Neural progenitor cell (in vitro differentiated cells): Measurements from ENCODE around the gene LINGO3. TPM values are rescaled to one million over a fixed set of nuclear protein-coding genes. Genes with fewer than 3 reads are reported as not detected.
A peak's percentile ranks its signal among the peaks of the same experiment; 100 is the strongest.

Experiments
- DNase-seq: peaks from one replicate; pipeline ENCODE4 v3.0.0-alpha.2; 2016; ENCODE audit warnings: low spot score
- H2AFZ ChIP-seq: fragments of 200-600 bp; sonication (generic); replicated peaks from 2 replicates; pipeline ENCODE4 v1.6.1; 2016; ENCODE audit warnings: antibody characterized with exemption
- H3F3A ChIP-seq: fragments of 200-600 bp; sonication (generic); 2 replicates; pipeline ENCODE4 v1.6.1; 2016; ENCODE audit warnings: antibody characterized with exemption, low read depth
- H3K27ac ChIP-seq: fragments of 200-600 bp; sonication (generic); 2 replicates; pipeline ENCODE4 v1.5.1; 2016; ENCODE audit warnings: mild to moderate bottlenecking
- H3K27me3 ChIP-seq: fragments of 200-600 bp; sonication (generic); 2 replicates; pipeline ENCODE4 v1.6.1; 2016; ENCODE audit warnings: mild to moderate bottlenecking, moderate library complexity
- H3K36me3 ChIP-seq: fragments of 200-600 bp; sonication (generic); 2 replicates; pipeline ENCODE4 v1.5.1; 2016
- H3K4me1 ChIP-seq: fragments of 200-600 bp; sonication (generic); 2 replicates; pipeline ENCODE4 v1.6.1; 2016; ENCODE audit warnings: mixed run types
- H3K4me2 ChIP-seq: fragments of 200-600 bp; sonication (generic); 2 replicates; pipeline ENCODE4 v1.6.1; 2016
- H3K4me3 ChIP-seq: fragments of 200-600 bp; sonication (generic); 2 replicates; pipeline ENCODE4 v1.5.1; 2016
- H3K79me2 ChIP-seq: fragments of 200-600 bp; sonication (generic); 2 replicates; pipeline ENCODE4 v1.6.1; 2016; ENCODE audit warnings: low read depth
- H3K9ac ChIP-seq: fragments of 200-600 bp; sonication (generic); 2 replicates; pipeline ENCODE4 v1.6.1; 2016
- H3K9me3 ChIP-seq: fragments of 200-600 bp; sonication (generic); 2 replicates; pipeline ENCODE4 v1.5.1; 2016; ENCODE audit warnings: low read depth
- H4K20me1 ChIP-seq: fragments of 200-600 bp; sonication (generic); 2 replicates; pipeline ENCODE4 v1.6.1; 2016; ENCODE audit warnings: low read depth
- H3K27ac Mint-ChIP-seq: 3 replicates; pipeline ENCODE4 v1.8.0; 2021; ENCODE audit warnings: mixed read lengths
- H3K27me3 Mint-ChIP-seq: 2 replicates; pipeline ENCODE4 v1.8.0; 2022; ENCODE audit warnings: low read depth, mild to moderate bottlenecking, inconsistent platforms, moderate library complexity, mixed read lengths; ENCODE audit not compliant: insufficient read depth
- H3K36me3 Mint-ChIP-seq: 3 replicates; pipeline ENCODE4 v1.8.0; 2021; ENCODE audit warnings: mixed read lengths
- H3K4me1 Mint-ChIP-seq: 3 replicates; pipeline ENCODE4 v1.8.0; 2021; ENCODE audit warnings: mixed read lengths
- H3K4me3 Mint-ChIP-seq: 3 replicates; pipeline ENCODE4 v1.8.0; 2021; ENCODE audit warnings: mild to moderate bottlenecking, moderate library complexity, mixed read lengths
- H3K9me3 Mint-ChIP-seq: 3 replicates; pipeline ENCODE4 v1.8.0; 2020; ENCODE audit warnings: mixed read lengths
- CTCF ChIP-seq: fragments of 200-600 bp; sonication (generic); IDR thresholded peaks from 2 replicates; pipeline ENCODE4 v1.5.1; 2017; ENCODE audit warnings: antibody characterized with exemption, mild to moderate bottlenecking
- EZH2 ChIP-seq: fragments of 200-600 bp; sonication (generic); IDR thresholded peaks from 2 replicates; pipeline ENCODE4 v1.6.1; 2017; ENCODE audit warnings: antibody characterized with exemption, mild to moderate bottlenecking, moderate library complexity
- EZH2phosphoT487 ChIP-seq: fragments of 200-600 bp; sonication (generic); IDR thresholded peaks from 2 replicates; pipeline ENCODE4 v1.6.1; 2017; ENCODE audit warnings: antibody characterized with exemption
- total RNA-seq: library from RNA; depleted of rRNA; stranded (reverse); fragments of >200 nt; gene quantifications from 2 replicates; pipeline ENCODE4 v1.2.3, GENCODE V29; 2015; ENCODE audit warnings: low replicate concordance

LINGO3 gene
- total RNA-seq, 1 donor from 2014 or later = not detected

DNA sequence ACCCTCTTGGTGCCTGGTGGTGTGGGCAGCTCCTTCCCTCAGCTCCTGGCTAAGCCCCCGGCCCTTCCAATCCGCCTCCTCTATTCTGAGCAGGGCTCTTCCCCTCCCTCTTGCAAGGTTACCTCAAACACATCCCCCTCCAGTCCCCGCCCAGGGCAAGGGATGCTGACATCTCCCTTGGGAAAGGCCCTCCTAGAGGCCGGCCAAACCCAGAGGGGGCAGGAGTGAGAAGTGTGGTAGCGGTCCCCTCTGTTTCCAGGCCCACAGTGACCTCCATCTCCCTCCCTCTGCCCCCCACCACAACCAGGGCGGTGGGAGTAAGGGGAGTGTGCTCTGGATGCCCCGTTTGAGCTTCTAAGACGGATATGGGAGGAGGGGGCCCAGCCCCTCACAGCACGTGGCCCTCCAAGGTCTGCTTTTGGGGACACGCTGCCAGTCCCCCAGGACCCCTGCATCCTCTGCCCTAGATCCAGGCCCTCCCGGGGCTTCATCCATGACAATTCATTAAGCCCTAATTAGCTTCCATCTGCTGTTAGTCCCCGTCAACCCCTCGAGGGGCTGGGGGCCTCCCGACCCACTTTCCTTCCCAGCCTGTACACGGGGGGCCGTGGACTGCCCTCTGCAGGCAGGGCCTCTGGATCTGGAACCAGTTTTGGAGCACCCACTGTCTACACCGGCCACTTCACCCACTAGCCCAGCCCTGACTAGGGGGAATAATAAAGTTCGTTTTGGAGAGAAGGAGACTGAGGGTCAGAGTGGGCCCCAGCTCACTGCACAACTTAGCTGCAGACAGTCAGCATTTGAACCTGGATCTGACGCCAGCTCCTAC is 2.3 kb downstream of the LINGO3 start:
- no peaks in the 10 kb centered on the region for H3K36me3 Mint-ChIP-seq
- Histone ChIP-seq H2AFZ (no peak overlapping the region), H3F3A (peaks cover 9% of the 10 kb centered on the region), H3K79me2 (no peaks in the 10 kb centered on the region), H4K20me1 (no peaks in the 10 kb centered on the region), H3K4me3 (no peak overlapping the region), H3K9ac (no peak overlapping the region), H3K27ac (no peak overlapping the region), H3K9me3 (no peaks in the 10 kb centered on the region), H3K4me2 (no peak overlapping the region), H3K36me3 (no peaks in the 10 kb centered on the region), H3K27me3 (peaks cover 71% of the 10 kb centered on the region), H3K4me1 (peaks cover 6% of the 10 kb centered on the region)
- no peak overlapping the region for H3K27ac Mint-ChIP-seq
- peaks cover 2% of the 10 kb centered on the region for H3K9me3 Mint-ChIP-seq
- peaks cover 30% of the 10 kb centered on the region for H3K4me1 Mint-ChIP-seq
- H3K4me3 Mint-ChIP-seq = no peak overlapping the region
- DNase-seq = peak; percentile 33
- TF ChIP-seq EZH2phosphoT487 (no peak), EZH2 (no peak), CTCF (no peak)
- H3K27me3 Mint-ChIP-seq = peaks cover 12% of the 10 kb centered on the region

DNA sequence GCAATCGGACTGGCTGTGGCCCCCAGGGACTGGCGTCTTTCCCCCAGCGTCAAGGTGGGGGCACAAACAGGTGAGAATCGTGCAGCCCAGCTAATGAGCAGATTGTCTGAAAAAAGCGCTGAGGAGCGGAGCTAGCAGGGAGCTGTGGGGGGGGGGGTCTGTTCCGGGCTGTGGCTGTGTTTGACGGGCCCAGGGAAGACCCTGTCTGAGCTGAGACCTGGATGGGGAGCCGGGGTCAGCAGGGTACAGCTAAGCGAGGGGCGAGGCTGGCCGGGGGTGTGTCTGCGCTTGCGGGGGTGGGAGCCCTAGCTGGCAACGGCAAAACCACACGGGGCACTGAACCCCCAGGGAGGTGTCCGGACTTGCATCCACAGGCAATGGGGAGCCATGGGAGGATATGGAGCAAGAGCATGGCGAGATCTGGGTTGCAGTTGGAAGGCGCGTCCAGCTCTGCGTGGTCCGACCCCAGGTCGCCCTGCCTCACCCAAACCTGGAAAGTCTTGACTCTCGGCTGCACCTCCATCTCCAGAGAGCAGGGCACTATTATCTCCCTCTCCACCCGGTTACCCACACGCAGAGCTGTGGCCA is 4.6 kb downstream of the LINGO3 start:
- Mint-ChIP-seq H3K27ac (peak overlapping the region; percentile 69), H3K27me3 (peaks cover 15% of the 10 kb centered on the region), H3K9me3 (no peaks in the 10 kb centered on the region), H3K36me3 (no peaks in the 10 kb centered on the region), H3K4me1 (peaks cover 27% of the 10 kb centered on the region), H3K4me3 (peak overlapping the region; percentile 62)
- Histone ChIP-seq H3F3A (peaks cover 9% of the 10 kb centered on the region), H3K27ac (no peak overlapping the region), H3K27me3 (peaks cover 48% of the 10 kb centered on the region), H3K4me3 (no peak overlapping the region), H3K9me3 (no peaks in the 10 kb centered on the region), H3K36me3 (no peaks in the 10 kb centered on the region), H3K4me1 (peaks cover 6% of the 10 kb centered on the region), H3K9ac (no peak overlapping the region), H4K20me1 (no peaks in the 10 kb centered on the region), H3K79me2 (no peaks in the 10 kb centered on the region), H3K4me2 (peak overlapping the region; percentile 76), H2AFZ (no peak overlapping the region)
- no peak for DNase-seq
- TF ChIP-seq CTCF = no peak
- no peak for TF ChIP-seq EZH2phosphoT487
- TF ChIP-seq EZH2 = no peak

GRCh38 chr19:2302319-2303210 is 5.4 kb downstream of the LINGO3 start:
- H2AFZ ChIP-seq = peak overlapping the region; percentile 77
- peaks cover 15% of the 10 kb centered on the region for H3K27me3 Mint-ChIP-seq
- H3K4me3 Mint-ChIP-seq = peak overlapping the region; percentile 62
- H3K79me2 ChIP-seq = no peaks in the 10 kb centered on the region
- H3K4me2 ChIP-seq = peak overlapping the region; percentile 76
- no peak for TF ChIP-seq EZH2phosphoT487
- no peak for TF ChIP-seq CTCF
- TF ChIP-seq EZH2 = no peak
- H3K4me1 ChIP-seq = peaks cover 6% of the 10 kb centered on the region
- H4K20me1 ChIP-seq = no peaks in the 10 kb centered on the region
- peaks cover 9% of the 10 kb centered on the region for H3F3A ChIP-seq
- peaks cover 27% of the 10 kb centered on the region for H3K4me1 Mint-ChIP-seq
- H3K9me3 ChIP-seq = no peaks in the 10 kb centered on the region
- H3K27me3 ChIP-seq = peaks cover 41% of the 10 kb centered on the region
- peak; percentile 82 for DNase-seq
- no peak overlapping the region for H3K9ac ChIP-seq
- peak overlapping the region; percentile 69 for H3K27ac Mint-ChIP-seq
- H3K36me3 Mint-ChIP-seq = no peaks in the 10 kb centered on the region
- H3K27ac ChIP-seq = no peak overlapping the region
- no peaks in the 10 kb centered on the region for H3K36me3 ChIP-seq
- H3K4me3 ChIP-seq = peak overlapping the region; percentile 32
- no peaks in the 10 kb centered on the region for H3K9me3 Mint-ChIP-seq
